GM12874 (cell line): ENCODE measurements around the gene NSMCE1.

ENCODE experiments used
- CTCF ChIP-seq: IDR thresholded peaks from 2 replicates; pipeline ENCODE4 v1.5.1; 2011; ENCODE audit warnings: low read depth, mild to moderate bottlenecking, control low read depth, low read length, moderate library complexity; ENCODE audit not compliant: insufficient read depth

The NSMCE1 gene

DNA sequence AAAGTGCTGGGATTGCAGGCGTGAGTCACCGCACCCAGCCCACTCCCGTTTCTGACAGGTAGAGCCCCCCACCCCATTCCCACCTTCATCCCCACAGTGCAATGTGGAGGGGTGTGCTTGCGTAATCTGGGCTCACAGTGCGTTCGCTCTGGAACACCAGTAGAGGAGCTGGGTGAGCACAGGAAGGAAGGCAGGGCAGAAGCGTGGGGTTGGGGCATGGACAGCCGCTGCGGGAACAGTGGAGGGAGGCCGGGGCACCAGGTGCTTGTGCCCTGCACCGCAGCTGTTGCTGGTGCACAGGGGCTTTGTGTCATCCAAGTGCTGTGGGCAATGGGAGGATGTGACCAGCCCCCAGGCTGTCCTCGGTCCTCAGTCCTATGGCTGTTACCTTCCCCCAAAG lies 40.5 kb downstream of the NSMCE1 start:
- TF ChIP-seq CTCF: no peak

- TF ChIP-seq CTCF: no peak
Measured at GRCh38 chr16:27226976-27227705, 41.4 kb downstream of the NSMCE1 start.

GRCh38 chr16:27226476-27226875 lies 42.1 kb downstream of the NSMCE1 start:
- no peak for TF ChIP-seq CTCF

- TF ChIP-seq CTCF: no peak
Measured at GRCh38 chr16:27225536-27226360, 42.8 kb downstream of the NSMCE1 start.

DNA sequence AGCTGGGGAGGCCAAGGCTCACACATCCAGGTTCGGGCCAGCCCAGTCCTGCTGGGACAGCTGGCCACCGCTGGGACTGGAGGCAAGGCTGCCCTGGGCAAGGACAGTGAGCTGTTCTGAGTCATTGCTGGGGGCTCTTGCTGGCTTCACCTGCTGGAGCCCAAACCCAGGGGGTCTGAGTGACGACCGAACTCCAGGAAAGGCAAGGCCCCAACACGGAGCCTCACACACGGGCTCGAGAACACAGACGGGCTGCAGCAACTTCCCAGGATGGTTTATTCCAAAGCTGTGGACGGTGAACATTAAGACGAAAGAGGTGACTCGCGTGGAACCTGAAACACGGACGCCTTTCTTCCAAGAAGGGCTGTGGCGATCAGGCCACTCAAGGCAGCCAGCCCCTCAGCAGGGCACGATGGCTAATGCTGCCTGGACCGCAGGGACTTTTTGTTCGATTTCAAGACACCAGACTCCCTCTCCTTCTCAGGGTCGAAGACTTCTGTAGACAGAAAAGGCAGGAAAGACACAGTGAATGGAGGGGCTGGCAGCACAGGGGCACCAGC lies 43.8 kb downstream of the NSMCE1 start:
- no peak for TF ChIP-seq CTCF

GRCh38 chr16:27224271-27224737 lies 44.3 kb downstream of the NSMCE1 start:
- no peak for TF ChIP-seq CTCF

DNA sequence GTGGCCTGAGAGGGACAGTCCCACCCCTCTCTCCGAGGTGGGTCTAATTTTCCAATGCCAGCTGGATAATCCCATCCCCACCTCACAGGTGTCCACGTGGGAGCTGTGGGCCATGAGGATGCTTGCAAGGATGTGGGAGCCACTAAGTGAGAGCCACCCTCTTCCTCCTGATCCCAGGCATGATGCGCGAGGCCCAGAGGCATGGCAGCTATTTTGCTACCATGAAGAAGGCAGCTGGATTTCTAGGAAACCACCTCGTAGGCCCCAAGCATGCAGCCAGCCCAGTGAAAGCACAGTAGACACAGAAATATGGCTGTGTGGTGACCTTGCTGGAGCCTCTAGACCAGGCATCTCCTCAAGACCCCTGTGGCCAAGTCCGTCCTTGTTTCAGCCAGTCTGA lies 44.9 kb downstream of the NSMCE1 start:
- TF ChIP-seq CTCF: no peak
